Kidney capillary endothelial cell (primary cell): ENCODE data around the gene PCED1B.

ENCODE experiments used
- DNase-seq: peaks from one replicate; pipeline ENCODE4 v3.0.0-alpha.2; 2018; ENCODE audit warnings: low spot score

PCED1B gene

DNA sequence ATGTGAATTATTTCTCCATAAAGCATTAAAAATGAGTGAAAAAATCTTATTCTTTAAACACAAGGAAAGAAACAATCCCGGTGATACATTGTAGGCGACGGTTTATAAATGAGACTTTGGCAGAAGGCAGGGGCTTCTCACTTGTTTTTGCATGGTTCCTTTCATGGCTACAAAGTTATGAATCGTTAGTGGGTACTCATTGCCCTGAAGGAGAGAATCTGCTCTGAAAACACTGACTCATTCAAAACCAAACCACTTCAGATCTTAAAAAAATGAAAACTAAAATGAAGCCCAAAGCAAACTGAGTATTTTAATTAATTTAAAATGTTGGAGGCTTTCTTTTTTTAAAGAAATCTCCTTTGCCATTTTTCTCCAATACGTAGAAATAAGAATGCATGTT lies 41.7 kb downstream of the PCED1B start:
- DNase-seq = no peak

DNA sequence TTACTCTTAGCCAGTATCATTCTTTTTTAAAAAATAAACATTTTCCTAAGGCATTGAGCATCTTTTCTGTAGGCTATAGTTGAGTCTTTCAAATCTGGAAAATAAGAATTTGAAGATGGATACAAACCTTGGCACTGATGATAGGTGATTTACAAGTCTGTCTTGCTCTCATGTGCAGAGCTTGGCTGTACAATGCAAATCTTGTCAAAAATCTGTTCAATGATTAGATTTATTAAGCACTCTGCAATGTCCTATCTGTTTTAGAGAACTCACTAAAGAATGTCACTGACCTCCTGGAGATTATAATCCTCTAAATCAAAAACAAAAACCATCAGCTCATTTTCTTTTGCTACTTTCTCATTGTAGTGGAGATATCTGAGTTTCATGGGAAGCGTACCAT lies 43.2 kb downstream of the PCED1B start:
- no peak for DNase-seq

GRCh38 chr12:47123730-47124129 lies 44.3 kb downstream of the PCED1B start:
- DNase-seq = no peak

- DNase-seq = no peak
Observed at GRCh38 chr12:47124451-47124850, 45.0 kb downstream of the PCED1B start.

- no peak for DNase-seq
Observed at GRCh38 chr12:47126246-47126645, 46.8 kb downstream of the PCED1B start.

DNA sequence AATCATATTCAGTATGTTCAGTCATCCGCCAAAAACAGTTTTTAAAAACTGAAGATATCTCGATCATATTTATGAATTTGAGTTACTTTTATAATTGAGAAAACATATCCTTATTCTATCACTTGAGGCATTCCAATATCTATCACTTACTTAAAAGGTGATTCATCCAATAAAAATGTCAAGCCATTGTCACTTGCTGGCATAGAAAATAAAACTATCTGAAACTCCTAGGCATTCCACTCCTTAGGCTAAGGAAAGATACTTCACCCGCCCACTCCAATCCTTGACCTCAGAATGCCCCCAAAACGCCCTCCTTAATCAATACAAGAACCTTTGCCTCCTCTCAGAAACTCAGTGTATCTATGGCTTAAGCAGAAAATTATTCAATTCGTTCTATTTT lies 51.6 kb downstream of the PCED1B start:
- no peak for DNase-seq

GRCh38 chr12:47134005-47134404 lies 54.6 kb downstream of the PCED1B start:
- DNase-seq = no peak

DNA sequence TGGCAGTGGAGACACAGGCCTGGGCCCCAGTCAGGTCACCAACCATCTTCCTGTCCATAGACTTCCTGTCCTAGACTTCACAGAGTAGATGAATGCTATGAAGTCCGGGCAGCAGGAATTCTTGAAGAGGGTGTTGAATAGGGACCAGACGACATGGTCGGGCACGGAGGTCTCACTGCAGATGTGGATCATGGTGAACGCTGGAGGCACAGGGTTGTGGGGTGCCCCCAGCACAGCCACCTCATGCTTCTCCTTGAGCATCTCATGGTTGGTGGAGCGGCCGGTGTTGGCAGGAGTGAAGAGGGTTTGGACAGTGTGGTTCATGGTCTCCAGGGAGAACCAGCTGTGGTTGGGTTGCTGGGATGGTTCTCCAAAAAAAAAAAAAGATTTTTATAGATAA lies 56.2 kb downstream of the PCED1B start:
- no peak for DNase-seq

DNA sequence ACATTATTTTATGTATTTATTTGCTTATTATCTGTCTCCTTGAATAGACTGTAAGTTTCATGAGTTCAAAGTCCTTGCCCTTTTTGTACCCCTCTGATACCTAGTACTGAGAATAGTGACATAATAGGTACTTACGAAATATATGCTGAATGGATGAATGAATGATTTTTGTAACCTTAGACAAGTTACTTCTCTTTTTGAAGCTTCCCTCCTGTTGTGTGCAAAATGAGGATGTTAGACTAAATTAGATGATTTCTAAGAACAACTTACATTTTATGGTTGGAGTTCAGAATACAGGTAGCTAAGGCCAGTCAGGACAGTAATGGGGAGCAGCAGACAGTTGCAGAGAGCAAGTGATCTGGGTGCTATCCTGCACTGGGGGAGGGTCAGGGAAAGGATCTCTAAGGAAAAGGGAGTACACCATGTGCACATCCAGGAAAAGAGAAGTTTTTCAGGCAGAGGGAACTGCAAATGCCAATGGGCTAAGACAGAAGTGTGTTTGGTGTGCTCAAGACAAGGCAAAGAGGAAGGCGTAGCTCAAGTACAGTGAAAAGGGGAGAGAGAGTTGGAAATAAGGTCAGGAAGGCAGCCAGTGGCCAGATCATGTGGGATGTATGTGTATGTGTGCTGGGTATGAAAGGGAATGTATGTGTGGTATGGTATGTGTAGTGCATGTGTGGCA lies 59.7 kb downstream of the PCED1B start:
- no peak for DNase-seq

DNA sequence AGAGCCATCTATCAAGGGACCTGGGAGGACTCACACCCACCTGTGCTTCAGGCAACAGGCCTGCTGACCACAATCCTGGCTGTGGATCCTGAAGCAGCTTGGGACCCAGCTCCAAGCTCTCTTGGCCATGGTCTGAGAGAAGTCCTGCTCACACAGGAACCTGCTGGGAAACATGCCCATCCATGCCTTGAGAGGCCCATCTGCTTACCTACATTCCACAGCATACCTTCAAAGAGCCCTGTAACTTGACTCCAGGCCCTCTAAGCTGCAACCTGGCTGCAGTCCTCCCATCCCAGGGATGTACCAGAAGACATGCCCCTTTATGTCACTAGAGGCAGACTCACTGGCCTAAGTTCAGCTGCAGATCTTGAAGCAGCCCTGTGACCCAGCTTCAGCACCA lies 62.0 kb downstream of the PCED1B start:
- DNase-seq = no peak

GRCh38 chr12:47144769-47145168 lies 65.3 kb downstream of the PCED1B start:
- DNase-seq = no peak

DNA sequence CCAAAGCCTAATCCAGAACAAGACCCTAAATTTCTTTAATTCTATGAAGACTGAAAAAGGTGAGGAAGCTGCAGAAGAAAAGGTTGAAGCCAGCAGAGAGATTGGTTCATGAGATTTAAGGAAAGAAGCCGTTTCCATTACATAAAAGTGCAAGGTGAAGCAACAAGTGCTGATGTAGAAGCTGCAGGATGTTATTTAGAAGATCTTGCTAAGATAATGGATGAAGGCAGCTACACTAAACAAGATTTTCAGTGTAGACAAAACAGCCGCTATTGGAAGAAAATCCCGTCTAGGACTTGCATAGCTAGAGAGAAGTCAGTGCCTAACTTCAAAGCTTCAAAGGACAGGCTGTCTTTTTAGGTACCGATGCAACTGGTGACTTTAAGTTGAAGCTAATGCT lies 65.8 kb downstream of the PCED1B start:
- no peak for DNase-seq

GRCh38 chr12:47147739-47148138 lies 68.3 kb downstream of the PCED1B start:
- no peak for DNase-seq

- DNase-seq = no peak
Observed at GRCh38 chr12:47149146-47149545, 69.7 kb downstream of the PCED1B start.

- DNase-seq = no peak
Observed at GRCh38 chr12:47152095-47152494, 72.7 kb downstream of the PCED1B start.

- DNase-seq = no peak
Observed at GRCh38 chr12:47155457-47156166, 76.2 kb downstream of the PCED1B start.

DNA sequence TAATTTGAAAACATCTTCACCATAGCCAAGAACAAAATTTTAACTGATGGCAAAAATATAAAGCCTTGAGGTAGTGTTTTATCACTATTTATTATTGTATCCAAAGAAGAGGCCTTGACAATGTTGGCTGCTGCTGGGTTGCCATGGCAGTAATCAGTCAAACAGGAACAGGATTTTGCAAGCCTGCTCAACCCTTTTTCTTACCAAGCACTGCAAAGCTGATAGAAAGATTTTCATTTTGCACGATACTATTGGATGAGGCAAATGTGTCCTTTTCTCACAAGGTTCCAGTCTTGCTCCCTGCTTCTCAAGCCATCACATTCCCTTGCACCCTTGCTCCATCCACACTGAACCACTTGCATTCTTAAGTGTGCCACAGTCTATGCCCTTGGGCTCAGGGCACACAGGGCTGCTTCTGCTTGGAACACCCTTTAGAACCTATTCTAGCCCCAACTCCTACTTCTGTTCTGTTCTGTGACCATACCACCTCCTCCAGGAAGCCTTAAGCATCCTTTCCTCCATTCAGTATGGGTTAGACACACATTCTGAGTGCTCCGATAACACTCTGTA lies 76.8 kb downstream of the PCED1B start:
- no peak for DNase-seq

DNA sequence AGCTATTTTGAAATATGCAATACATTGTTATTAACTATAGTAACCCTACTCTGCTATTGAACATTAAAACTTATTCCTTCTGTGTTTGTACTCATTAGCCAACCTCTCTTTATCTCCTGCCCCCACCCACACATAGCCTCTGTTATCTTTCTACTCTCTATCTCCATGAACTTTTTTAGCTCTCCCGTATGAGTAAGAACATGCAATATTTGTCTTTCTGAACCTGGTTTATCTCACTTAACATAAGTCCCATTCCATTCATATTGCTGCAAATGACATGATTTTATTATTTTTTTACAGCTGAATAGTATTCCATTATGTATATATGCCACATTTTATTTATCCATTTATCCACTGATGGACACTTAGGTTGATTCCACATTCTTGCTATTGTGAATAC lies 79.4 kb downstream of the PCED1B start:
- DNase-seq = no peak

DNA sequence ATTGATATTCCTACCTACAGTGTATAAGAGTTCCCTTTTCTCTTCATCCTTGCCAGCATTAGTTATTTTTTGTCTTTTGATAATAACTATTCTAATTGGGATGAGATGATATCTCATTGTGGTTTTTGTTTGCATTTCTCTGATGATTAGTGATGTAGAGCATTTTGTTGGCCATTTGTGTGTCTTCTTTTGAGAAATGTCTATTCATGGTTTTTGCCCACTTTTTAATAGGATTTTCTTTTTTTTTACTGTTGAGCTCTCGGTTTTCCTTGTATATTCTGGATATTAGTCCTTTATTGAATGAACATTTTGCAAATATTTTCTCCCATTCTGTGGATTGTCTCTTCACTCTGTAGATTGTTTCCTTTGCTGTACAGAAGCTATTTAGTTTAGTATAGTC lies 79.9 kb downstream of the PCED1B start:
- DNase-seq = no peak

DNA sequence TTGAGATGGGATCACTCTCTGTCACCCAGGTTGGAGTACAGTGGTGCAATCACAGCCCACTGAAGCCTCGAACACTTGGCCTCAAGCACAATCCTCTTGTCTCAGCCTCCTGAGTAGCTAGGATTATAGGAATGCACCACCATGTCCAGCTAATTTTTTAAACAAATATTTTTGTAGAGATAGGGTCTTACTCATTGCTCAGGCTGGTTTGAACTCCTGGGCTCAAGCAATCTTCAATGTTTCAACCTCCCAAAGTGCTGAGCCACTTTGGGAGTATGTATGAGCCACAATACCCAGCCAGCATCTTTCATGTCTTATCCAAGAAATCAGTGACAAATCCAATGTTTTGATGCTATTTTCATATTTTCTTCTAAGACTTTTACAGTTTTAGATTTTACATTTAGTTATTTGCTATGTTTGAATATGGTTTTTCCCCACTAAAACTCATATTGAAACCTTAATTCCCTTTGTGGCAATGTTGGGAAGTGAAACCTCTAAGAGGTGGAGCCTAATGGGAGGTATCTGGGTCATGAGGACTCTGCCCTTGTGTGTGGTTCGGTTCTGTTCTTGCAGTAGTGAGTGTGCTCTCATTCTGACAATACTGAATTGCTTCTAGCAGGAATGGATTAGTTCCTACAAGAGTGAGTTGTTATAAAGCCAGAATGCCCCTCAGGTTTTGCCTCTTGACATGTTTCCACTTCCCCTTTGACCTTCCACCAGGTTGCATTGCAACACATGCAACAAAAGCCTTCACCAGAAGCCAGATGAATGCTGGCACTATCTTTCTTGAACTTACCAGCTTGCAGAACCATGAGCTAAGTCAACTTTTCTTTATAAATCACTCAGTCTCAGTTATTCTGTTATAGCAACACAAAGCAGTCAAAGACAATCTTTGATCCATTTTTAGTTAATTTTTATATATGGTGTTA lies 81.2 kb downstream of the PCED1B start:
- no peak for DNase-seq

- DNase-seq = no peak
Observed at GRCh38 chr12:47164116-47164515, 84.7 kb downstream of the PCED1B start.

DNA sequence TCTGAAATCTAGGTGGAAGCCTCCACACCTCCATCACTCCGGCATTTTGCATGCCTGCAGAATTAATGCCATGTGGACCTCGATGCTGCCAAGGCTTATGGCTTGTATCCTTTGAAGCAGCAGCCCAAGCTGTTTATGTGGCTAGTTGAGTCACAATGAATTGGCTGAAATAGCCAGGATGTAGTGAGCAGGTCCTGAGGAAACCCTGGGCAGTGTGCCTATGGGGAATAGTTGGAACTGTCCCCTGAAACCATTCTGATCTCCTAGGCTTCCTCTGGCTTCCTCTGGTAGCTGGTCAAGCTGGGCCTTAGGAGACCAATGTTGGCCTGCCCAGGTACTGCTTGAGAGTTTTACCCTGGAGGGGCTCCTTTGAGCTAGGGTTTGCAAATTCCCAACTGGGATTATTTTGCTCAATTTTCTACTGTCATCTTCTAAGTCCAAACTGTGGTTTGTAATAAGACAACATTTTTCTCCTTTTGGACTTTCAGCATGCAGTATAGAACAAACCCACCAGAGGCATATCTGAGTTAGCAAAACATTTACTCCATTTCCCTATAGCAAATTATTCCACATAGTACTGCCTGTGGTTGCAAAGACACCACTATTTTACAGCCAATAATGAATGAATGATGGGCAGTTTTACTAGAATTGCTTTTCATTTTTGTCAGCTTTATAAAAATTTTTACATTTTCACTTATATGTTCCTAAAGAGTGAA lies 85.5 kb downstream of the PCED1B start:
- no peak for DNase-seq
